B cell (primary cell): ENCODE data around the gene CRY1. TPM values are rescaled to one million over a fixed set of nuclear protein-coding genes. Genes with fewer than 3 reads are reported as not detected.

Experiments
- ATAC-seq: fragments of 200-7000 bp; cut with Tn5 transposase; one replicate; pipeline ENCODE4 v1.10.0; 2021; ENCODE audit warnings: low read depth, mild to moderate bottlenecking, moderate number of reproducible peaks, moderate library complexity
- CTCF ChIA-PET: fragments of 350-600 bp; sonication (Branson Sonifier 250); formaldehyde crosslinking; loops from one replicate; lab custom pipeline; 2021; ENCODE audit warnings: antibody characterized with exemption, inconsistent platforms; lab: Charles Lee
- POLR2A ChIA-PET: fragments of 350-600 bp; sonication (Branson Sonifier 250); formaldehyde crosslinking; loops from one replicate; lab custom pipeline; 2021; ENCODE audit warnings: antibody characterized with exemption; lab: Charles Lee
- DNase-seq: peaks from one replicate; pipeline ENCODE4 v3.0.0; 2013
- H2AFZ ChIP-seq: 2 replicates; pipeline ENCODE4 v1.6.1; 2012; ENCODE audit warnings: mild to moderate bottlenecking, low read depth, low read length; ENCODE audit not compliant: insufficient read depth, poor library complexity, severe bottlenecking
- H3K27ac ChIP-seq, 2 donors: 1 replicate in 1 of 2; 2 replicates in 1 of 2; pipeline ENCODE4 v1.5.1; 2012 to 2013; ENCODE audit warnings: low read length in 2 of 2, mild to moderate bottlenecking in 2 of 2, moderate library complexity in 1 of 2
- H3K27me3 ChIP-seq, 4 experiments: fragments of 200-600 bp in 1 of 4; sonication (generic) in 1 of 4; replicated peaks in 1 of 4; 1 replicate in 2 of 4; 2 replicates in 2 of 4; pipeline versions ENCODE4 v1.6.1 to v1.7.0; 2013 to 2016; ENCODE audit warnings: low read length in 3 of 4, mild to moderate bottlenecking in 2 of 4, mixed read lengths in 1 of 4, moderate library complexity in 1 of 4; ENCODE audit not compliant: insufficient read depth in 4 of 4, control insufficient read depth in 3 of 4; ENCODE audit errors: control extremely low read depth in 1 of 4
- H3K36me3 ChIP-seq, 2 experiments: replicated peaks in 1 of 2; 1 replicate in 1 of 2; 2 replicates in 1 of 2; pipeline versions ENCODE4 v1.6.1 to v1.7.1; 2013; ENCODE audit warnings: low read length in 1 of 2; ENCODE audit not compliant: insufficient read depth in 2 of 2, control insufficient read depth in 1 of 2; ENCODE audit errors: control extremely low read depth in 1 of 2, extremely low read depth in 1 of 2
- H3K4me1 ChIP-seq, 2 donors: fragments of 200-600 bp in 1 of 2; sonication (generic) in 1 of 2; 1 replicate in 1 of 2; 2 replicates in 1 of 2; pipeline versions ENCODE4 v1.5.1 to v1.6.1; 2013 to 2017; ENCODE audit warnings: low read length in 2 of 2; ENCODE audit not compliant: control insufficient read depth in 2 of 2, insufficient read depth in 2 of 2
- H3K4me2 ChIP-seq: replicated peaks from 2 replicates; pipeline ENCODE3; 2012; ENCODE audit warnings: mild to moderate bottlenecking, low read depth, low read length; ENCODE audit not compliant: poor library complexity, severe bottlenecking
- H3K4me3 ChIP-seq, 5 experiments: fragments of 200-600 bp in 1 of 5; sonication (generic) in 1 of 5; 1 replicate in 3 of 5; 2 replicates in 2 of 5; pipeline versions ENCODE4 v1.5.1 to v1.7.0; 2011 to 2016; ENCODE audit warnings: low read length in 4 of 5, mild to moderate bottlenecking in 4 of 5, low read depth in 2 of 5, control low read depth in 1 of 5, moderate library complexity in 1 of 5; ENCODE audit not compliant: insufficient read depth in 1 of 5; ENCODE audit errors: control extremely low read depth in 1 of 5, extremely low read depth in 1 of 5
- H3K79me2 ChIP-seq: fragments of 200-600 bp; sonication (generic); one replicate; pipeline ENCODE4 v1.6.0; 2016; ENCODE audit warnings: low read length; ENCODE audit not compliant: control insufficient read depth, insufficient read depth
- H3K9ac ChIP-seq: fragments of 200-600 bp; sonication (generic); 2 replicates; pipeline ENCODE4 v1.6.1; 2017; ENCODE audit warnings: mild to moderate bottlenecking, low read length, moderate library complexity
- H3K9me3 ChIP-seq, 3 donors: one replicate each; pipeline versions ENCODE4 v1.6.1 to v1.7.1; 2013; ENCODE audit warnings: low read length in 2 of 3; ENCODE audit not compliant: control insufficient read depth in 2 of 3, insufficient read depth in 1 of 3; ENCODE audit errors: control extremely low read depth in 1 of 3
- H4K20me1 ChIP-seq: 2 replicates; pipeline ENCODE4 v1.6.0; 2012; ENCODE audit warnings: mild to moderate bottlenecking, low read length; ENCODE audit not compliant: insufficient read depth, control insufficient read depth, poor library complexity, severe bottlenecking
- H3K27ac Mint-ChIP-seq: one replicate; pipeline ENCODE4 v1.8.0; 2021; ENCODE audit warnings: mixed read lengths
- H3K27me3 Mint-ChIP-seq: one replicate; pipeline ENCODE4 v1.8.0; 2021; ENCODE audit warnings: mixed read lengths
- H3K4me1 Mint-ChIP-seq: one replicate; pipeline ENCODE4 v1.8.0; 2021; ENCODE audit warnings: mixed read lengths
- H3K4me3 Mint-ChIP-seq: one replicate; pipeline ENCODE4 v1.8.0; 2021; ENCODE audit warnings: mixed read lengths
- H3K9me3 Mint-ChIP-seq: one replicate; pipeline ENCODE4 v1.8.0; 2022; ENCODE audit warnings: mixed read lengths; ENCODE audit not compliant: insufficient read depth
- EZH2 ChIP-seq: IDR thresholded peaks from 2 replicates; pipeline ENCODE4 v1.6.1; 2012; ENCODE audit warnings: borderline replicate concordance, low read depth, mild to moderate bottlenecking, moderate library complexity, low read length; ENCODE audit not compliant: insufficient read depth, poor library complexity, severe bottlenecking
- WGBS: methylation state at CpG from one replicate; pipeline ENCODE4 v1.1.5; 2013; ENCODE audit warnings: missing lambda C conversion rate; ENCODE audit not compliant: insufficient coverage; 5-methylcytosine and 5-hydroxymethylcytosine counted together
- intact Hi-C: fragments of 100-400 bp; cut with micrococcal nuclease; formaldehyde crosslinking; loops from one replicate; pipeline ENCODE4 v1.10.0; 2022
- polyA plus RNA-seq: library from polyadenylated mRNA; depleted of rRNA; stranded (reverse); fragments of >200 nt; gene quantifications from 2 replicates; pipeline ENCODE4 v1.2.3, GENCODE V29; 2012
- total RNA-seq, 2 donors: library from RNA; stranded (reverse); fragments of 120-200 nt in 1 of 2; gene quantifications; 1 replicate in 1 of 2; 2 replicates in 1 of 2; pipeline versions ENCODE4 v1.2.3 to v1.2.4, GENCODE V29; 2013 to 2022
- TF ChIP-seq, protein P1 (sequence below): fragments of 200-600 bp; IDR thresholded peaks from one replicate; pipeline ENCODE4 v1.8.0; 2022; ENCODE audit warnings: antibody characterized with exemption, mild to moderate bottlenecking

The CRY1 gene
- total and polyA plus RNA-seq, 2 donors (not counting 1 experiment from before 2014, with no cell fraction given): 2.4 to 8.8 TPM

DNA sequence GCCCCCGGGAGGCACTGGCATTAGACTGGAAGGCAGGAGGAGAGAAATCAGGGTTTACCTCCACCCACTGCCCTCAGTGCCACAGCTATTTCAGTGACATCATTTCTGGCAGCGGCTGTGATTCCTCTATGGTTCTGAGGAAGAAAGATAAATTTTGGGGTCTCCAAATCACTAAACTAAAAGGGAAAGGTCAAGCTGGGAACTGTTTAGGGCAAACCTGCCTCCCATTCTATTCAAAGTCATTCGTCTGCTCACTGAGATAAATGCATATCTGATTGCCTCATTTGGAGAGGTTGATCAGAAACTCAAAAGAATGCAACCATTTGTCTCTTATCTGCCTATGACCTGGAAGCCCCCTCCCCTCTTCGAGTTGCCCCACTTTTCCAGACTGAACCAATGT is 14.0 kb upstream of the CRY1 start:
- ChIA-PET POLR2A (interaction anchor here (0.6 kb wide), 1 partner anchor 62 kb away, joined by 4 read pairs; no protein-coding TSS in a partner anchor), CTCF (no interaction called here)
- Mint-ChIP-seq H3K27me3 (peaks cover 28% of the 10 kb centered on the region), H3K4me1 (no peaks in the 10 kb centered on the region), H3K4me3 (no peak overlapping the region), H3K27ac (no peak overlapping the region), H3K9me3 (no peaks in the 10 kb centered on the region)
- no peak overlapping the region for H3K27ac ChIP-seq
- DNase-seq (no peak), ATAC-seq (no peak)
- H3K4me1 ChIP-seq: no peaks in the 10 kb centered on the region
- H3K4me2 ChIP-seq: no peak overlapping the region
- H3K4me3 ChIP-seq: no peak overlapping the region
- 80% methylated on average over 2 of the region's 4 CpGs for WGBS
- no peaks in the 10 kb centered on the region for H3K36me3 ChIP-seq
- TF ChIP-seq, protein P1, sequence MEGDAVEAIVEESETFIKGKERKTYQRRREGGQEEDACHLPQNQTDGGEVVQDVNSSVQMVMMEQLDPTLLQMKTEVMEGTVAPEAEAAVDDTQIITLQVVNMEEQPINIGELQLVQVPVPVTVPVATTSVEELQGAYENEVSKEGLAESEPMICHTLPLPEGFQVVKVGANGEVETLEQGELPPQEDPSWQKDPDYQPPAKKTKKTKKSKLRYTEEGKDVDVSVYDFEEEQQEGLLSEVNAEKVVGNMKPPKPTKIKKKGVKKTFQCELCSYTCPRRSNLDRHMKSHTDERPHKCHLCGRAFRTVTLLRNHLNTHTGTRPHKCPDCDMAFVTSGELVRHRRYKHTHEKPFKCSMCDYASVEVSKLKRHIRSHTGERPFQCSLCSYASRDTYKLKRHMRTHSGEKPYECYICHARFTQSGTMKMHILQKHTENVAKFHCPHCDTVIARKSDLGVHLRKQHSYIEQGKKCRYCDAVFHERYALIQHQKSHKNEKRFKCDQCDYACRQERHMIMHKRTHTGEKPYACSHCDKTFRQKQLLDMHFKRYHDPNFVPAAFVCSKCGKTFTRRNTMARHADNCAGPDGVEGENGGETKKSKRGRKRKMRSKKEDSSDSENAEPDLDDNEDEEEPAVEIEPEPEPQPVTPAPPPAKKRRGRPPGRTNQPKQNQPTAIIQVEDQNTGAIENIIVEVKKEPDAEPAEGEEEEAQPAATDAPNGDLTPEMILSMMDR: no peak
- TF ChIP-seq EZH2: no peak
- no peak overlapping the region for H2AFZ ChIP-seq
- intact Hi-C loops: no loop called here
- peaks cover 0 to 11% (median 0%) of the 10 kb centered on the region in 4 experiments for H3K27me3 ChIP-seq
- H3K79me2 ChIP-seq: no peaks in the 10 kb centered on the region
- H3K9me3 ChIP-seq: no peaks in the 10 kb centered on the region
- H3K9ac ChIP-seq: no peak overlapping the region
- H4K20me1 ChIP-seq: no peaks in the 10 kb centered on the region

DNA sequence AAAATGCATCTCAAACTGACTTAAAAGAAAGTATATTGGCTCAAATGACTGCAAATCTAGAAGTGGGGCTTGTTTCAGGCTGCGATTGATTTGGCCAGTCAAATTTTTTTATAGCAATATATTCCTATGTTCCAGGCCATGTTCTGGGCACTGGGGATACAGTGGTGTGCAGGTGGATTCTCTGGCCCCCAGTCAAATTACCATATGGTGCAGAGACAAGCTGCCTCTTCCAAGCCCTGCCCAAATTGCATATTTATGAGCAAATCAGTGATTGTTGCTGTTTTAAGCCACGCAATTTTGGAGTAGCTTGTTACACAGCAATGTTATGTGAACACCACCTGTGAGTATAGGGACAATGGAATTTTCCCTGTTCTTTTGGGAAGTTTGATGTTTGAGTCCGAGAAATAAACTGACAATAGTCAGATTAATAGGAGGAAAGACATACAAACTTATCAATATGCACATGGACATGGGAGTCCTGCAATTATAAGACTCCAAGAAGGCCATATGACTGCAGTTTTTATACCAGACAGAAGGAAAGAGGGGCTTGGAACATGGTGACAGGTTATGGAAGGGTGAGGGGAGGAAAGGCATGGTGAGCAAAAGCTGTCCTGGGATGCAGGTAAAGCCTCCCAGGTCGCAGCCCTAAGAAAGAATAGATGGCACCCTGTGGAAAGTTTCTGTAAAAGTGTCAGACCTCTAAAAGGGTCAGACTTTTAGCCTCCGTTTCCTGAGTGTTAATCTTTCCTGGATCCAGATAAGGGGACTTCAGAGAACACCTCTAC is 13.1 kb upstream of the CRY1 start:
- no peak overlapping the region for H3K4me3 Mint-ChIP-seq
- no peak overlapping the region for H3K27ac Mint-ChIP-seq
- Histone ChIP-seq H3K27me3 (peaks cover 0 to 4% (median 0%) of the 10 kb centered on the region in 4 experiments), H3K27ac (no peak overlapping the region), H2AFZ (no peak overlapping the region), H4K20me1 (no peaks in the 10 kb centered on the region), H3K4me1 (no peaks in the 10 kb centered on the region), H3K36me3 (no peaks in the 10 kb centered on the region), H3K9me3 (no peaks in the 10 kb centered on the region), H3K4me3 (no peak overlapping the region), H3K9ac (no peak overlapping the region), H3K79me2 (no peaks in the 10 kb centered on the region), H3K4me2 (no peak overlapping the region)
- ATAC-seq (no peak), DNase-seq (no peak)
- intact Hi-C loops: no loop called here
- peaks cover 34% of the 10 kb centered on the region for H3K27me3 Mint-ChIP-seq
- no peaks in the 10 kb centered on the region for H3K4me1 Mint-ChIP-seq
- CTCF ChIA-PET: interaction anchor here (0.8 kb wide), 1 partner anchor 9 kb away, joined by 3 read pairs; no protein-coding TSS in a partner anchor
- POLR2A ChIA-PET: interaction anchor here (0.6 kb wide), 1 partner anchor 61 kb away, joined by 4 read pairs; no protein-coding TSS in a partner anchor
- WGBS: 81% methylated on average over 3 of the region's 5 CpGs
- TF ChIP-seq, protein P1: no peak
- TF ChIP-seq EZH2: no peak
- no peaks in the 10 kb centered on the region for H3K9me3 Mint-ChIP-seq
